COR-L47 (cell line): Measurements from ENCODE around the gene TSKU.

ENCODE experiments used
- DNase-seq: peaks from one replicate; lab custom pipeline; 2025; lab: John Stamatoyannopoulos, UW

TSKU gene, protein sequence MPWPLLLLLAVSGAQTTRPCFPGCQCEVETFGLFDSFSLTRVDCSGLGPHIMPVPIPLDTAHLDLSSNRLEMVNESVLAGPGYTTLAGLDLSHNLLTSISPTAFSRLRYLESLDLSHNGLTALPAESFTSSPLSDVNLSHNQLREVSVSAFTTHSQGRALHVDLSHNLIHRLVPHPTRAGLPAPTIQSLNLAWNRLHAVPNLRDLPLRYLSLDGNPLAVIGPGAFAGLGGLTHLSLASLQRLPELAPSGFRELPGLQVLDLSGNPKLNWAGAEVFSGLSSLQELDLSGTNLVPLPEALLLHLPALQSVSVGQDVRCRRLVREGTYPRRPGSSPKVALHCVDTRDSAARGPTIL

DNA sequence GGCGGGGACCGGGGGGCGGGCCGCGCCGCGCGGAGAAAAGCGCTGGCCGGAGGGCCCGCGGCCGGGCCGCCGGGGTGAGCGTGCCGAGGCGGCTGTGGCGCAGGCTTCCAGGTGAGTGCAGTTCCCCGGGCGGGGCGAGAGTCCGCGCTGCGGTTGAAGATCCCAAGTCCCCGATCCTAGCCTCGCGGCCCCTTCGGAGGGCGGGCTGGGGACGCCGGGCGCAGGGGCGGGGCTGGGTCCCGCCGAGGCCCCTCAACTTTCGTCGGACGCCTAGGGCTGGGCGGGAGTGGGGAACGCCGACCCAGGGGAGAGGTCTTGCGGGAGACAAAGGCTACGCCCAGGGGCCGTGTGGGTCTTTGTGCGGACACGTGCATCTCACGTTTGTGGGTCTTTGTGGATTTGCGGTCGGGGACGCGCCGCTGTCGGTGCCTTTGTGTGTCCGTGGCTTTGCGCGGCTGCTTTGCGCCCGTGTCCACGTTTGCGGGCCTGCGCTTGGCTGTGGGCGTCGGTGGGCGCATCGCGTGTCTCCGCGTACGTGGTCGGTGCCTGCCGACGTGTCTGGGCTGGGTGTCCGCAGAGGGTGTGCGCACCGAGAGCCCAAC lies at the start of gene TSKU:
TSKU (plus strand) TSS at position 63 of the 602 bp plus-strand sequence. CDS start 12,261 bp downstream, outside the sequence.
- DNase-seq, result no peak

DNA sequence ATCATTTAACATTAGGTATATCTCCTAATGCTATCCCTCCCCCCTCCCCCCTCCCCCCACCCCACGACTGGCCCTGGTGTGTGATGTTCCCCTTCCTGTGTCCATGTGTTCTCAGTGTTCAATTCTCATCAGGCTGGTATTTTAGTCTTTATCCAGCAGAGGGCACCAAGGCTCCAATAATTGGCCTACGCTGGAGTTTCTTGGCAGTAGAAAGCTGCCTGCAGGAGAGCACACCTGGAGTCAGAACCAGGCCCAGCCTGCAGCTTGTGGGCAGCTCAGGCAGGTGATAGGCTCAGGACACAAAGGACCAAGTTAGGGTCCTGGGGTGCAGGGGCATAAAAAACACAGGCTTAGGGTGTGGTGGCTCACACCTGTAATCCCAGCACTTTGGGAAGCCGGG lies 49.2 kb upstream of the TSKU start:
- DNase-seq, result peak; percentile 81

DNA sequence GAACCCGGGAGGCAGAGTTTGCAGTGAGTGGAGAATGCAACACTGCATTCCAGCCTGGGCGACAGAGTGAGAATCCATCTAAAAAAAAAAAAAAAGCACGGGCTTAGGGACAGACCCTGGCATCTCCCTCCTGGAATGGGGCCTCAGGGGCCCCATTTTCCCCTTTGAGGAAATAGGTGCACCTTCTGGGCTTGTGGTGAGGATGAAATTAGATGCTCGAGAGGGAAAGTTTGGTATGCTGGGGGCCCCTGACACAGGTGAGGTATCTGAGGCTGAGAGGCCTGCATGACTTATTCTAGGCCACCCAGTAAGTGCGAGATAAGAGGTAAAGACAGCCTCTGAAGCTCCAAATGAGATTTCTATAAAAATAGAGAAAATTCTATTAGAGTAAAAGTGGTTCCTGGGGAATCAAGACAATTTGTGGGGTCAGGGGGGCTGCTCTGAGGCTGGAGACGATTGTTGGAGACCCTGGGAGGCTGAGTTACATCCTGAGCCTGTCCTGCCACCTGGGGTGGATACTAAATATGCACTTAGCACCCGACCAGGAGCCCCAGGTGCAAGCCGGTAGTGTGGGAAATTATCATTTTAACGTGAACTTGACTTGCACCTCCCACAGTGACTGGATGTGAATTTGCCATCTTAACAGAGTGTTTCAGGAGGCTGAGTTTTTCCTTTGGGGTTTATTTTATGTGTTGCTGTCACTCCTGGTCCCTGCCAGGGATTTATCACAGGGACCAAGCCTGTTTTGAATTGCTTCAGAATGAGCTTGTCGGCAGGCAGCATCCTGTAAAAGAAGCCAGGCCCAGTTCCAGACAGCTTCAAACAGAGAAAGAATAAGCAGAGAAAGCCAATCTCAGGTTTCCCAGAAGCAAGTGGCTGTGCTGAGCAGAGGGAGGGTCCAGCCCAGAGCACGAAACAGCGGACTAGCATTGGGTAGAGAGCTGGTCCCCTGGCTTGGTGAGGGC lies 48.4 kb upstream of the TSKU start:
- no peak for DNase-seq

DNA sequence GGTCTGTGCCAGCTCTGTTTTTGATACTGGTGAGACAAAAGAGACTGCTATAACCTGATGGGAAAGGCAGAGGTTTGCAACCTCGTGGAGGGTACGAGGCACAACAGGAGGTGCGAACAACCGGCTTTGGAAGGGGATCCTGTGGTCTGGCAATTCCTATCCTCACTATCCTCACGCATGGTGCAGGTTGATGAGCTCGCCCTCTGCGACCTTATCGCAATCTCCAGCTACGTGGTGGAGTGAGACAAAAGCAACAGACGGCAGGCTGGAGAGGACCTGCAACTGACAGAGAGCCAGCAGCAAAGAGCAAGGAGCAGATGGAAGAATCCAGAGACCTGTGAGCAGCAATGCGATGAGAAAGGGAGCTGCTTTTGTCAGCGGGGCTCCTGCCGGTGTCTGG lies 47.3 kb upstream of the TSKU start:
- DNase-seq, result no peak

DNA sequence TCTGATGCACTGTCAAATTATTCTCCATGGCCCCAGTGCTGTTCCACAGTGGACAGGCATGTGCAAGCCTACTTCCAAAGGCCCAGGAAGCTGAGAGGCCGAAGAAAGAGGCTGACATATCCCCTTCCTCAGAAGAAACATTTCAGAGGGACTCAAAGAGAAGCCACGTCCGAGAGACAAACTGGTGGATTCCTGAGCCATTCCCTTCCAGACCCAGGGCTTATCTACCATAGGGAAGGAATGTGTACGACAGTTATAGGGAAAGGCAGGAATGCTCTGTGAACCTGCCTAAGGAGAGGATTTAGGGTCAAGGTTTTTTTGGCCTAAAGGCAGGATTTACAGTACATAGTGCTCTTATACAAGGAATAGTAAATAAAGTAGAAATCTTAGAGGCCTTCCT lies 46.9 kb upstream of the TSKU start:
- no peak for DNase-seq

DNA sequence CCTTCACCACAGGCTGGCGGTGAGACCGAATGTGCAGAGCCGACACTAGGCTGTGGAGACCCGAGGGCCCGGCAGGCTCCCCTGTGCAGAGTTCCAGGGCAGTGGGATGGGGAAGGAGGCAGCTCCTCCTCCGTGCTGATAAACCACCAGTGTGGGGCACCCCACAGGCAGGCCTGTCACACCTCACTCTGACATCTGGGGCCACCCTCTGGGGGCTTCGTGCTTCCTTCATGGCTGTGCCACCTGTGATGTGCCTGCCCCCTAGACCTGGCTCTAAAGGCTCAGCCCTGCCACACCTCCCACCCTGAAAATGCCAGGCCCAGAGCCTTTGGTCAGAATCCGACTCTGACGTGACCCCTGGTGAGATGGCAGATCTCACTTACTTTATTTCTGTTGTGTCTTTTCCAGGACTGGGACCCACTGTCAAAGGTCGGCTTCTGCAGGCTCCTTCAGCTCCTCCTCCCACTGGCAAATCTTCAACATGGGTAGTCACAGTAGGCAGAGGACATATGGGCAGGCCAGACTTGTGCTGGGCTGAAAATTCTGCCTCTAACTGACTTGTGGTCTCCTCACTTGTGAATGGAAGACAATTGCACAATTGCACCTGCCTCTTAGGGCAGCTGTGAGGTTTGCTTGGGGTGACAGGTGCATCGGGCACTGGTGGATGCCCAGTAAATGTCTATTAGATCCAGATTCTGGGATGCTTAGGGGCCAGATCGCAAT lies 46.2 kb upstream of the TSKU start:
- no peak for DNase-seq

DNA sequence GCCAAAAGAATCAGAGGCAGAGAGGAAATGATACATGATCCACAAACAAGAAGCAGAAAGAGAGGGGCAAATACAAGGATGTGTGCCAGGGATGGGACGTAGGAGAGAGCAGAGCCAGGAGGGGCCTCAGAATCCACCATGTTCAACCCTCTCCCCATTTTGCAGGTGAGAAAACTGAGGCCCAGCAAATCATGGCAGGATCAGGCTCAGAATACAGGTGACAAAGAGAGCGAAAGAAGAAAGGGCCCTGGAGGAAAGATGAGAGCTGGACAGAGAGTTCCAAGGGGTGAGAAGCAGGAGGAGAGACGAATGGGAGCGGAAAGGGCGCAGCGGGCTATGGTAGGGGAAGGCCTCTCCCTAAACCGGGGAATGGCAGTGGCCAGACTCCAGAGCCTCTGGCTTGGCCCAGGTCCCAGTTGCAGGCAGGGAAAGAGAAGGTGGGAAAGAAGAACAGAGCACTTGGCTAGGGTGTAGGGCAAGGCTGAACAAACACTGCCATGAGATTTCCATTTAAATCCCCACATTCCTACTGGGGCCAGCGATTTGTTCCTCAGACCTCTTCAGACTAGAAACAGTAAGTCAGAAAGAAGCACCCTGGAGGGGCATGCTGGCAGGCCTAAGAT lies 44.4 kb upstream of the TSKU start:
- DNase-seq, result no peak

DNA sequence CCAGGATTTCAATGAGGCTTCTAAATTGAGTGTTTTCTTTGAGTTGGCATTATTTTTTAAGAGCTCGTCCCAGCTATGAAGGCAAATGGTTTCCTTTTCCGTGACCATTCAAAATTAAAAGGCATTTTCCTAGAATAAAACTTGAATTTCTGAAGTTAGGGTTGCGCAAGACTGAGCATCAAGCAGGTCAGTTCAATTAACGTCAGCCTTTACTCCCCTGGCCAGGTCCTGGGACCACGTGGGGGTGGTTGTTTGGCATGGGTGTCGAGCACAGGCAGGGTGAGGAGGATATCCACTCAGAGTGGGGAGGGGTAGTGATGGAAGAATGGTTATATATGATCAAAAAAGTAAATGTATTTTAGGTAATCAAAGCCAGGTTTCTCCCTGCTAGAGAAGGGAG lies 43.4 kb upstream of the TSKU start:
- no peak for DNase-seq

DNA sequence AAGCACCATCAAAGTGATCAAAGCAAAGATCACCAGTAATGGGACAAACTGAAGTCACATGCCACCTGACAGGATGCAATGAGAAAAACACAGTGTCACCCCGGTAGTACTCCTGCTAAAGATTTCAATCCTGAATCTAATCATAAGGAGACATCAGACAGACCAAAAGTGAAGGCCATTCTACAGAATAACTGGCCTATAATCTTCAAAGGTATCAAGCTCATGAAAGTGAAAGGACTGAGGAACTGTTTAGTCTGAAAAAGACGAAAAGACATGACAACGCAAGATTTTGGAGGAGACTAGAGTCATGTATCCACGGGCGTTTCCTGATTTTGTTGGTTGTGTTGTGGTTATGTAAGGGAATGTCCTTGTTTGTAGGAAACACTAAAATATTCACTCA lies 42.4 kb upstream of the TSKU start:
- DNase-seq, result no peak

DNA sequence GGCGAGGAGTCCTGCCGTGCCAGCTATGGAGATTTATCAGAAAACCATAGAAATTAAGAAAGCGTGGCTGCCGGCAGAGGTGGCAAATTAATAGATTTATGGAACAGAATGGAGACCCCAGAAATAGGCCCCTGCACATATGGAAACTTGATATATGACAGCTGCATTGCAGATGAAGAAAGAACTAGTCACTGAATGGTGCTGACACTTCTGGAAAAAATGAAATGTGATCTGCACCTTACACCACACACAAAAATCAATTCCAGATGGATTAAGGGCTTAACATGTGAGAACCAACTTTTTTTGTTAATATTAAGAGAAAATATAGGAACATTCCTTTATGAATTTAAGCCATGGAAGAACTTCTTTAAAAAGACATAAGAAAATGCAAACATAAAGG lies 40.3 kb upstream of the TSKU start:
- no peak for DNase-seq

DNA sequence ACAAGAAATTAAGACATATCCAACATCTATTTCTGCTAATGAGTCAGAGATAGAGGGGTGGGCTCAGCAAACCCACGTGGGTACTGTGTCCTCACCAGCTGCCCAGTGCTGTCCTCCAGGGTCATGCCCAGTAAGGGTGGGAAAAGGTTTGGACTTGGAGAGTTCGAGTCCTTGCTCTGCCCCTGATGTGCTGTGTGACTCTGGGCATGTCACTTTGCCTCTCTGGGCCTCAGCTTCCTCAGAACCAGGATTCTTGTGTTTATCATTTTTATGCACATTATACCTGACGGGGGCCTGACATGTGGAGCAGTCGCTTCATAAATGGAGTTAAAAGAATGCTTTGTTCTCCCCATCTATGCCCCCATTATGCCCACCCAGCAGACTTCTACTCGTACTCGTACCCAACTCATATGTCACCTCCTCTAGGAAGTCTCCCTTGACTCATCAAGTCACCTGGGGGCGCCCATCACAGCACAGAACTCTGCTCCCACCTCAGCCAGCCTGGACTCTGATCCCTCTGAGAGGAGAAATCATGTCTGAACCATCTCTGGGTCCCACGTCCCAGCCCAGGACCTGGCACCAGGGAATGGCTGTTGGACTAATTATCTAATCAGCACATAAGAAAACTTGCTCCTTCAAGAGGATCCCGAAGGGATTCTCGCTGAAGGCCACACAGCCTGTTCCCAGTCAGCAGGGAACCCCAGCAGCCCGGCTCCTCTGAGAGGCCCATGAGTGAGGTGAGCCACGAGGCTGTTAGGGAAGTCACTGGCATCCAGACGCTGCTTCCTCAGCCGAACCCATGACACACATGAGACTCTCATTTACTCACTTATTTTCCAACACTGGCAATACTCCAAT lies 38.7 kb upstream of the TSKU start:
- DNase-seq, result no peak

DNA sequence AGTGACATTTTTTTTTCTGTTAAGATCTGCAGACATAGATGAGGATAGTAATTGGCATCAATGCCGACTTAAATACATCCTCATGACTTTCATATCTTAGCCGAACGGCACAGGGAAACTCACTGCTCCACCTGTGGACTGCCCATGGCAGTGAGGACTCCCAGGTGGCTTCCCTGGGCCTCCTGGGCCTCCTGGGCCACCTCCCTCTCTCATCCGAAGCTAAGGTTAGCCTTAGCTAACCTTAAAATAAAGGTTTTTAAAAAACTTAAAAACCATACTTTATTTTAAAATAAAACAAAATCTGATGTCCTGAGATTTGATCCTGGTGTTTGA lies 38.1 kb upstream of the TSKU start:
- no peak for DNase-seq

DNA sequence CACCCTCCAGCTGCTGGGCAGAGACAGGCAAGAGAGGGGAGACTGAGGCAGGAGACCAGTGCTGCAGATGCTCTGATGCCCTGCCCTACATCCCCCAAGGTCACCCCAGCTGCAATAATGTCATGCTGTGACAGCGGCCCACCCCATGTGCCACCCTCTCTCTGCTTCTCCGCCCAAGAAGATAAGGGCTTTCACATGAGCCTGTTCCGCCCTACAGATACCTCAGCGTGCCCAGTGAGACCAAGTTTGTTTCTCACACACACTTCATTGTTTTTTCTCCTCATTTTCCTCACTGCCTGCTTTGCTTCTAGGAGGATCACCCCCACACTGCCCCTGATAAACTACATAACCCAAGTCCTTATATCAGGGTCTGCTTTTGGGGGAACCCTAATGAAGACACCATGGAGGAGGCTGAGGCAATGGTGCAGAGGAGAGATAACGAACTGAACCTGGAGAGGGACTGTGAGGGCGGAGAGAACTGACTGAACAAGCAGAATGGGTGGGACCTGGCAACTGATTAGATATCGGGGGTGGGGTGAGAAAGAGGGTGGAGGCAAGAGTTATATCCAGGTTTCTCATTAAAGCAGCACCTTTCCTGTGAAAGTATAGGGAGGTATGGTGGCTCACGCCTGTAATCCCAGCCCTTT lies 37.5 kb upstream of the TSKU start:
- no peak for DNase-seq

DNA sequence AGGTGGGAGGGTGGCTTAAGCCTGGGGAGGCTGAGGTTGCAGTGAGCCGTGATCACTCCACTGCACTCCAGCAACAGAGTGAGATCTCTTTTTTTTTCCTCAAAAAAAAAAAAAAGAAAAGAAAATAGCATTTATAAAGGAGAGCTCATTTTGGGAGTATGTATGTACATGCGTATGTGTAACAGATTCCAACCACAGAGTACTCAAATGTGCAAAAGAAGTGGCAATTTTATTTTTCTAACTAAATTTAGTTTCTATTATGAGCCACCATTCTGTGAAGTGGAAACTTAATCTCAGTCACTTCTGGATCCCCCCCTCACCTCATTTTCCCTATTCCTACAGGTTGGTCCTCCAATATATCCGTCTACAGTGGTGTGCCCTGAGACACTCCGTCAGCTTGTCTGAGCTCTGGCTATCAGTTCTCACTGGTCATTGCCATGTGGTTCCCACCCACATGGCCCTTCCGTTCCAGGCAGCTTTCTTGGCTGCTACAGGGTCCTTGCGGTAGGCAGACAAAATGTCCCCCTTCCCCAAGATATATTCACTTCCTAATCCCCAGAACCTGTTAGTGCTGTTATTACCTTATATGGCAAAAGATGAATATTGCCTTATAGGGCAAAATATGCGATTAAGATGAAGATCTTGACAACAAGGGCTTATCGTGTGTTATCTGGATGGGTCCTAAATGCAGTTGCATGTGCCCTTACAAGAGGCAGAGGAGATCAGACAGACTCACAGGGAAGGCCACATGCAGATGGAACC lies 35.8 kb upstream of the TSKU start:
- DNase-seq, result no peak

DNA sequence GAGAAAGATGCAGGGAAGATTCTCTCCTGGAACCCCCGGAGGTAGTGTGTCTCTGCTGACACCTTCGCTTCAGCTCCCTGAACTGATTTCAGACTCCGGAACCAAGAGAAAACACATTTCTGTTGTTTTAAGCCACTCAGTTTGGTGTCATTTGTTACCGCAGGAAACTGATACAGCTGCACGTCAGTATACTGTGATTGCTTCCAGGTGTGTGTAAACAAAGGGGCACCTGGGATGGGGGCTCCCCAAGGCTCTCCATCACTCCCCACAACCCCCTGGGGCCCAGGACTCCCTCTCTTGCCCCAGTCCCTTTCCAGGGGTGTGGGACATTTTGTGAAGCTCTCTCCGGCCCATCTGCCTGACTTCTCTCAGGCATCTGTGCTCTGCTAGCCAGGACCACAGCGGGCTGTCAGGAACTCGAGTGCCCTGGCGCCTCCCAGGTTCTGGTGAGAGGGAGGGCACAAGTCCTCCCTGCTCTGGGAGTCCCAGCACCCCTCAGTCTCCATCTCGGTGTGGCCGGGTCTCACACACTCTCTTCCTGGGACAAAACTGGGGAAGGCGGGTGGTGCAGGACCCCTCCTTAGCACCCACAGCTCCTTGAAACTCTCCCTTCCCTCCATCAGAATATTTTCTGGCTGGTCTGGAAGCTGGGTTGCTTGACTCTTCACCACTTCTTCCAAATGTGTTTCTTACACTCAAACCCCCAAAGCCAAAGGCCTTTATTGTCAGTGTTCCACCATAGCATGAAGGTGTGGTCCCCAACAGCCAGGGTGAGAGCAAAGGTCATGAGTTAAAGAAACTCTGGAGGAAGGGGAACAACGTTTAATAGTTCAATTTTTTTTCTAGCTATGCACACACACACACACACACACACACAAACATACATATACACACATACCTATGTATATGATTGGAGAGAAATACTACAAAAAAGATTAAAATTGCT lies 35.0 kb upstream of the TSKU start:
- no peak for DNase-seq

DNA sequence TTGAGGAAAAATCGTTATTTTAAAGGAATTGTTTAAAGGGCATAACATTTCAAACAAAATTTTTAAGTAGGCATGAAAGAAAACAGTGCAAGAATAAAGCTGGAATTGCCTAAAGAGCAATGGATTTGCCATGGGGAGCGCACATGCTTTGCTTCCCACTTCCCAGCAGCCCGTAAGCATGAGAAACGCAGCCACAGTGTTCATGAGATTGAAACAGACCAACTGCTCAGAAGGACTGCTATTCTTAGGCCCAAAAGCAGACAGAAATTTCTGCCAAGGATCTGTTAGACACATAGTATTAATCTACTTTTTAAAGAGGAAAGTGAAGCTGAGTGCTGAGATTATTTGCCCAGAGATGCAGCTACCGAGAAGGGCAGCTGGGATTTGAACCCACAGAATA lies 34.2 kb upstream of the TSKU start:
- DNase-seq, result no peak

DNA sequence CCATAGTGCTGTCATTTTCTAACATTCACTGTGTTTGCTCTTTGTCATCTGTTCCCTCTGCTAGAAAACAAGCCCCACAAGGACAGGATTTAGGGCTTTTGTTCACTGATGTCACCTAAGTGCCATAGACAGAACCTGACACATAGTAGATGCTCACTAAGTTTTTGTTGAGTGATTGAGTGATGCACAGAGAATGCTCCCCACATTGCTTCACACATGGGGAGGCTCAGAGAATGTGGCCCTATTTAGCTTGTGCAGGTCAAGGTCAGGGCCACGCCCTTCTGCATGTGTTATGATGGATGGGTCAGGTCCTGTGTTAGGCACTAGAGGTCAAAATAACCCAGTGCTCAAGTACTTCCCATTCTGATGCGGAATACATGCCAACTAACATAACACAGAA lies 33.1 kb upstream of the TSKU start:
- DNase-seq, result no peak

DNA sequence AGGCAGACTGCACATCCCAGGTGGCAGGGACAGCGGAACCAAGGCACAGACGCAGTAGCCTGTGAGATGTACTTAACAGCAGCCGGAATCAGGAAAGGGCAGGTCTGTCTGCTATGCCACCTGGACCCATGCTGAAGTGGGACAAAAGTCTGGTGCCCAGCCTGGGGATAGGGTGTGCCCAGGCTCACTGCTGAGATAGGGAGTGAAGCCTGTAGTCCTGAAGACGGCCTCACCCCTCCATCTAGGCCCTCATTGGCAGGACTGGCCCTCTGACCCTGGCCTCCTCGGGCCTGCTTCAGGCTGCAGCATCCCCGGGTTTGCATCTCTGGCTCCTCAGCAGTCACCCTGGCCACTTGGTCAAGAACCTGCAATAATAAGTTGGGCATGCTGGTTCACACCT lies 32.4 kb upstream of the TSKU start:
- DNase-seq, result no peak
